Spleen (tissue), 7 donors: ENCODE data around the gene GARIN5B.

Experiments
- POLR2A ChIP-seq, 3 donors: fragments of 450-650 bp; IDR thresholded peaks; one replicate each; pipeline ENCODE4 v1.5.1; 2017; ENCODE audit warnings: antibody characterized with exemption in 3 of 3, mild to moderate bottlenecking in 1 of 3
- TF ChIP-seq, protein P1 (sequence below), 11 experiments: fragments of 200-600 bp in 7 of 11; fragments of 450-650 bp in 4 of 11; sonication (generic) in 4 of 11; IDR thresholded peaks in 8 of 11; conservative IDR thresholded peaks in 3 of 11; 1 replicate in 7 of 11; 2 replicates in 4 of 11; pipeline versions ENCODE4 v1.4.0 to v1.8.0; 2016 to 2021; ENCODE audit warnings: antibody characterized with exemption in 11 of 11, inconsistent platforms in 4 of 11, mild to moderate bottlenecking in 1 of 11
- donor health status: DM: no; HTN: no; CAD: no; lungs with moderate emphysema.
- donor health status: DM: no; HTN: no; CAD: no.
- donor health status: DM: no; HTN: no; CAD: no.

DNA sequence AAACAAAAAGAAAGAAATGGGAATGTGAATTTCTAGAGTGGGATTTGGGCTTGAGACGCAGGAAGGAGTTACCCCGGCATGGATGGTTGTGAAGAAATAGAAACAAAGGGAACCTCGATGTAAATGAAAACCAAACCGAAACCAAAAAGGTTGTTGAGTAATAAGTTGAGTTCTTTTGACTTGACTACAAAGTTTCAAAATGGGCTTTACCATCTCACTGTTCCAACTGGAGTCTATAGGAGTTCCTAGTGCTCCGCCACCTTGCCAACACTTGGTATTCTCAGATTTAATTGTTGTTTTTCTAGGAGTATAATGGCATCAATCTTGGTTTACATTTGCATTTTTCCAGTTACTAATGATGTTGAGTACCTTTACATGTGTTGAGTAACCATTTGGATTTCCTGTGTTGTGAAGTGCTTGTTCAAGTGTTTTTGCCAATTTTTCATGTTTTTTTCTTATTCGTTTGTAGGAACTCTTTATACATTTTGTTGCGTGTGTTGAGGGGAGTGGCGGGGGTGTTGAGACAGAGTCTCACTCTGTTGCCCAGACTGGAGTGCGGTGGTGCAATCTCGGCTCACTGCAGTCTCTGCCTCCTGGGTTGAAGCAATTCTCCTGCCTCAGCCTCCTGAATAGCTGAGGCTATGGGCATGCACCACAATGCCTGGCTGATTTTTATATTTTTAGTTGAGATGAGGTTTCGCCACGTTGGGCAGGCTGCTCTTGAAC lies 35.3 kb upstream of the GARIN5B start:
- TF ChIP-seq, protein P1, sequence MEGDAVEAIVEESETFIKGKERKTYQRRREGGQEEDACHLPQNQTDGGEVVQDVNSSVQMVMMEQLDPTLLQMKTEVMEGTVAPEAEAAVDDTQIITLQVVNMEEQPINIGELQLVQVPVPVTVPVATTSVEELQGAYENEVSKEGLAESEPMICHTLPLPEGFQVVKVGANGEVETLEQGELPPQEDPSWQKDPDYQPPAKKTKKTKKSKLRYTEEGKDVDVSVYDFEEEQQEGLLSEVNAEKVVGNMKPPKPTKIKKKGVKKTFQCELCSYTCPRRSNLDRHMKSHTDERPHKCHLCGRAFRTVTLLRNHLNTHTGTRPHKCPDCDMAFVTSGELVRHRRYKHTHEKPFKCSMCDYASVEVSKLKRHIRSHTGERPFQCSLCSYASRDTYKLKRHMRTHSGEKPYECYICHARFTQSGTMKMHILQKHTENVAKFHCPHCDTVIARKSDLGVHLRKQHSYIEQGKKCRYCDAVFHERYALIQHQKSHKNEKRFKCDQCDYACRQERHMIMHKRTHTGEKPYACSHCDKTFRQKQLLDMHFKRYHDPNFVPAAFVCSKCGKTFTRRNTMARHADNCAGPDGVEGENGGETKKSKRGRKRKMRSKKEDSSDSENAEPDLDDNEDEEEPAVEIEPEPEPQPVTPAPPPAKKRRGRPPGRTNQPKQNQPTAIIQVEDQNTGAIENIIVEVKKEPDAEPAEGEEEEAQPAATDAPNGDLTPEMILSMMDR (IDR thresholded peaks at IDR 0.05 in 8 of 11, conservative IDR thresholded peaks at IDR 0.05 in 3 of 11) = no peak
- no peak for TF ChIP-seq POLR2A (IDR thresholded peaks at IDR 0.05)
